ENCODE measurements around the gene NALCN.

DNA sequence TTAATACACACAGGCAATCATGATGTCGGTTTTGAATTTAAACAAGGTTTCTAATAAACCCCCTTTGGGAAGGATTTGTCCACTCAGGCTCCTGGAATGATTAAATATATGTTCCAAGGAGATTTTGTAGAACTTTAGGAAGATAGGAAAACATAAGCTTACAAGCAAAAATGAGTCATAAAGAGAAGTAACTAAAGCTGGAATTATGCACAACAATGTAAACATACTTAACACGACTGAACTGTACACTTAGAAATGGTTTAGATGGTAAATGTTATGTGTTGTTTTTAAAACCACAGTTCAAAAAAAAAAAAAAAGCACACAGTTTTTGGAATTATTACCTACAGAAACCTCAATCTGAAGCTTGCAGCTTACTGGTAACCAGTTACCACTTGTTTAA lies 304.4 kb downstream of the NALCN start:
- TF ChIP-seq BHLHE40 (IDR thresholded peaks at IDR 0.05; ENCODE audit: borderline replicate concordance) (no peak), TARDBP (IDR thresholded peaks at IDR 0.05) (no peak), FOXM1 (IDR thresholded peaks at IDR 0.05; ENCODE audit: borderline replicate concordance) (no peak)

Measured in HEK293T (cell line).